BJ (cell line): ENCODE data around the gene ROR2. TPM values are rescaled to one million over a fixed set of nuclear protein-coding genes. Genes with fewer than 3 reads are reported as not detected.
A peak's percentile ranks its signal among the peaks of the same experiment; 100 is the strongest.

Experiments used
- CTCF ChIA-PET: fragments of 350-600 bp; formaldehyde crosslinking; extraction: SDS; loops from one replicate; lab custom pipeline; 2021; ENCODE audit warnings: antibody characterized with exemption, inconsistent platforms; lab: Yijun Ruan, JAX
- POLR2A ChIA-PET: fragments of 300-600 bp; sonication (Branson Sonifier 250); formaldehyde crosslinking; extraction: SDS; loops from one replicate; lab custom pipeline; 2021; ENCODE audit warnings: antibody characterized with exemption; lab: Charles Lee
- DNase-seq: peaks from one replicate; pipeline ENCODE4 v3.0.0-alpha.2; 2011; ENCODE audit warnings: low read depth
- H3K27me3 ChIP-seq: 2 replicates; pipeline ENCODE4 v1.6.0; 2011; ENCODE audit warnings: low read length; ENCODE audit not compliant: control insufficient read depth, insufficient read depth
- H3K36me3 ChIP-seq: 2 replicates; pipeline ENCODE4 v1.5.1; 2011; ENCODE audit warnings: low read length; ENCODE audit not compliant: control insufficient read depth, insufficient read depth
- H3K4me3 ChIP-seq: 2 replicates; pipeline ENCODE4 v1.5.1; 2011; ENCODE audit warnings: low read depth, mild to moderate bottlenecking, control low read depth, low read length
- CTCF ChIP-seq: IDR thresholded peaks from 2 replicates; pipeline ENCODE4 v1.5.1; 2011; ENCODE audit warnings: low read depth, mild to moderate bottlenecking, control low read depth, inconsistent platforms, low read length, moderate library complexity; ENCODE audit not compliant: insufficient read depth
- polyA plus RNA-seq: library from polyadenylated mRNA; depleted of rRNA; stranded (reverse); fragments of >200 nt; gene quantifications from 2 replicates; pipeline ENCODE4 v1.2.3, GENCODE V29; 2011

The ROR2 gene
- polyA plus RNA-seq, 1 experiment: 1.1 TPM

- Histone ChIP-seq H3K4me3 (no peak overlapping the region), H3K36me3 (no peaks in the 10 kb centered on the region), H3K27me3 (peaks cover 17% of the 10 kb centered on the region)
- TF ChIP-seq CTCF: no peak
- DNase-seq: no peak
- ChIA-PET CTCF (interaction anchor here (1.4 to 3.4 kb wide), 4 partner anchors 8 to 175 kb away, joined by 3 to 23 read pairs (median 8); no protein-coding TSS in a partner anchor), POLR2A (interaction anchor here (0.6 to 0.7 kb wide), 2 partner anchors 46 to 725 kb away, joined by 3 read pairs; no protein-coding TSS in a partner anchor)
Observed at GRCh38 chr9:91946196-91946595, 3.8 kb downstream of the ROR2 start.

GRCh38 chr9:91945277-91946085 lies 4.5 kb downstream of the ROR2 start:
- DNase-seq: peak; percentile 30
- Histone ChIP-seq H3K4me3 (no peak overlapping the region), H3K36me3 (no peaks in the 10 kb centered on the region), H3K27me3 (peaks cover 17% of the 10 kb centered on the region)
- ChIA-PET CTCF (interaction anchor here (0.6 to 3.4 kb wide), 7 partner anchors 9 to 187 kb away, joined by 3 to 23 read pairs (median 6); no protein-coding TSS in a partner anchor), POLR2A (interaction anchor here (0.7 kb wide), 1 partner anchor 725 kb away, joined by 3 read pairs; no protein-coding TSS in a partner anchor)
- no peak for TF ChIP-seq CTCF

- ChIA-PET POLR2A (no interaction called here), CTCF (interaction anchor here (0.7 to 3.4 kb wide), 7 partner anchors 10 to 541 kb away, joined by 3 to 23 read pairs (median 6); no protein-coding TSS in a partner anchor)
- no peaks in the 10 kb centered on the region for H3K36me3 ChIP-seq
- peaks cover 17% of the 10 kb centered on the region for H3K27me3 ChIP-seq
- DNase-seq: no peak
- no peak overlapping the region for H3K4me3 ChIP-seq
- no peak for TF ChIP-seq CTCF
Observed at GRCh38 chr9:91944711-91945110, 5.3 kb downstream of the ROR2 start.

- Histone ChIP-seq H3K4me3 (no peak overlapping the region), H3K27me3 (peaks cover 12% of the 10 kb centered on the region), H3K36me3 (no peaks in the 10 kb centered on the region)
- DNase-seq: no peak
- ChIA-PET POLR2A (no interaction called here), CTCF (interaction anchor here (0.7 to 3.4 kb wide), 4 partner anchors 10 to 542 kb away, joined by 3 to 23 read pairs (median 4); no protein-coding TSS in a partner anchor)
- TF ChIP-seq CTCF: no peak
Observed at GRCh38 chr9:91943478-91944470, 6.3 kb downstream of the ROR2 start.
